T-helper 2 cell treated with Interferon-gamma antibody and Interleukin-4, amounts not matched to agents 100 ng/mL and 5 ng/mL, for 36 hours (primary cell): ENCODE results near the gene ACOX1. TPM values are rescaled to one million over a fixed set of nuclear protein-coding genes. Genes with fewer than 3 reads are reported as not detected.

Source experiments
- intact Hi-C: fragments of 100-400 bp; cut with micrococcal nuclease; formaldehyde crosslinking; loops from one replicate; pipeline ENCODE4 v1.15.1; 2023
- total RNA-seq: library from RNA; stranded (reverse); gene quantifications from 2 replicates; pipeline ENCODE4 v1.2.3, GENCODE V29; 2022

ACOX1 gene
- total RNA-seq, 1 donor from 2014 or later: 29.0 TPM

DNA sequence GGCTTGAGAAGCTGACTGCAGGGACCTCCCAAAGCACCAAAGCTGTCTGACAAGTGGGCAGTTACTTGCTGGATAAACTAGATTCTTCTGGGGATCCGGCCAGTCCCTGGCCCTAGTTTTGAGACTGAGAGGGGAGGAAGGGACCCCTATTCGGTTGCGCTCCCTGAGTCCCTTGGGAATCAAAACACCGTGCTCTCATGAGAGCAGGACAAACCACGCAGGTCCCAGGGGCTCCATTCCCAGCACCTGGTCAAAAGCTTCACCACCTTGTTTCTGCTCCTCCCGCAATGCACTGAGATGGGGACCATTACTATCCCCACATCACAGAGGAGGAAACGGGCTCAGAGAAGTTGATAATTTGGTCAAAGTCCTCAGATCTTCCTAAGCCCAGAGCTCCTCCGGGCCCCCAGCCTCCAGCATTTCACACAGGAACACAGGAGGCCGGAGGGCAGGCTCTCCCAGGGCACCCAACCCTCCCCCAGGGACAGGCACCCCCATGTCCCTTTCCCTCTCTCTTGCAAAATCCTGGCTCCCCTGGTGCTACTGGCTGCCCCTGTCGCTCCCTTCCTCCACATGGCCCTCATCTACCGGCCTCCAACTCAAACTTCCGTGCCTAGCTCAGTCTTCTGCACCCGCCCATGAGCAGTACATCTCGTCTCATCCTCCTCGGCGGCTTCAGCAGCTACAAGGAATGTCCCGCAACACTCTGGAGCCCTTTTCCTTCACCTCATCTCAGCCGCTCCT is 85.5 kb downstream of the ACOX1 start:
- intact Hi-C loops: no loop called here

DNA sequence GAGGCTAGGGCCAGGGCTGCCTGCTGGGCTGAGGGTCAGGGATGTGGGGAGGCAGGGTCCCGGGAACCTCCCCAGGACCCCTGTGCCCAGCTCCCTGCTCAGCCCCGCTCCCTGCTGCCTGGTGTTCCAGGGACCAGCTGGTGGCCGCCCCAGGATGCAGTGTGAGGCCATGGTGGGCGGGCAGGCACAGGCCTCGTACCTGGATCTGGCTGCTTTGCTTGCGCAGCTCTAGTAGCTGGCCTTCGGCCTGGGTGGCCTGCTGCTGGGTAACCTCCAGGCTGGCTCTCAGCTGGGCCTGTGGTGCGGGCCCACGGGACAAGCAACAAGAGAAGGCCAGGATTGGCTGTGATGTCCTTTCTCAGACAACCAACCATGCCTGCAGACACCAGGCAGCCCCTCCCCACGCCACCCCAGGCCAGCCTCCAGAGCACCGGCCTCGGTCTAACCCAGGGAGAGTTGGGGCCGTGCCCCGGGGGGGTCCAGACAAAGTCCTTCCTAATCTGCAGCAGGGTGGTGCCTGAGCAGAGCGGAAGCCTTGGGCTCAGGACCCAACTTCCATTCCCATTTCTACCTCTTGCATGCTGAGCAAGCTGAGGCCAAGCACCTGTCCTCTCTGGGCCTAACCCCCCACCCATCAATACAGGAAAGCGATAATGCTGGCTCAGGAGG is 86.3 kb downstream of the ACOX1 start:
- intact Hi-C loops: no loop called here

DNA sequence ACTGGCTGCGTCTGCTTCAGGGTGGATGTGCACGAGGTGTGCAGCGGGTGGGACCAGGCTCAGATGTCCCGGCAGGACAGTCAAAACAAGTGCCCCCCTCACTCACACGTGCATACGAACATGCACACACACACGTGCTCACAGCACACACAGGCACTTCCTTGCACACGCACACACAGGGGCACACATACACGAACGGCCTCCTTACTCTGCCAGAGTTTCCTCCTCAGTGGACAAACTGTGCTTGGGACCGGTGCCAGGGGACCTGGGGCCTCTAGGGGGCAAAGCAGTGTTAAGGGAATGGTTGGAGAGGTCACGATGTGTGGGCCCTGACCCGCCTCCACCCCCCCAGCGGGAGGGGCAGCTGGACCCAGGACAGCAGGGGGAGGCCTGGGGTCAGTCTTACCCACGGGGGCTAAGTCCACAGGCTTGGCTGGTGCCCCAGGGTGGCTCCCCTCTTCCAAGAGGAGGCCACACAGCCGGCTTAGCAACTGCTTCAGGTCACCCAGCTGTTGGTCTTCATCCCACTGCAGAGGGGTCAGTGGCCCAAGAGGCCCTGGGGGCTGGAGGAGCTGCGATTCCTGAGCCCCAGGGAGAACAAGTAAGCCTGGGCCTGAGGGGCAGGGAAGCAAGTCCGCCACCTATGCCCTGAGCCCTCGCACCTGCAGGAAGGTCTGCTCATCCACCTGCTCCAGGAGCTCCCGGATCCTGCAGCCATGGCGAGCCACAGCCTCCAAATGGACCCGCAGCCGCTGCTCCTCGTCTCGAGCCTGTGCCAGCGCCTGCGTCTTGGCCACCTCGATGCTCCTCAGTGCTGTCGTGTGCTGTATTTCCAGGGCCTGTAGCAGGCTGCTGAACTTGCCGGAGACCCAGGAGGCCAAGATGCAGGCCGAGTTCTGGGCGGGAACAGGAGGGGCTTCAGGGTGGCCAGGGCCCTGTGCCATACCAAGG is 87.1 kb downstream of the ACOX1 start:
- intact Hi-C loops: no loop called here

Other genes starting within 250 kb of the ACOX1 start
- gene GALK1, start 214.0 kb downstream of the ACOX1 start, total RNA-seq: 47.6 and 52.9 TPM in 2 replicates
- gene UNK, start 194.4 kb downstream of the ACOX1 start, total RNA-seq: 29.0 and 29.3 TPM in 2 replicates
- gene UNC13D, start 134.8 kb downstream of the ACOX1 start, total RNA-seq: 206 and 210 TPM in 2 replicates
- gene WBP2, start 123.8 kb downstream of the ACOX1 start, total RNA-seq: 61.9 and 66.3 TPM in 2 replicates
- 19.8 and 22.5 TPM in 2 replicates for gene TRIM47, start 100.6 kb downstream of the ACOX1 start, total RNA-seq
- gene TRIM65, start 82.2 kb downstream of the ACOX1 start, total RNA-seq: 38.3 and 41.1 TPM in 2 replicates
- 96.2 and 110 TPM in 2 replicates for gene MRPL38, start 74.3 kb downstream of the ACOX1 start, total RNA-seq
- 20.4 and 21.4 TPM in 2 replicates for gene FBF1, start 38.1 kb downstream of the ACOX1 start, total RNA-seq
- 16.7 TPM in 2 replicates for gene TEN1, start 74 bp upstream of the ACOX1 start, total RNA-seq
- 6.7 and 9.8 TPM in 2 replicates for gene CDK3, start 21.7 kb upstream of the ACOX1 start, total RNA-seq
- 0.02 and 0.16 TPM in 2 replicates for gene EVPL, start 48.1 kb upstream of the ACOX1 start, total RNA-seq
- 107 and 112 TPM in 2 replicates for gene SRP68, start 93.4 kb upstream of the ACOX1 start, total RNA-seq
- gene GALR2, start 95.6 kb upstream of the ACOX1 start, total RNA-seq: 0.11 and 0.39 TPM in 2 replicates
- gene ZACN, start 100.0 kb upstream of the ACOX1 start, total RNA-seq: 0.18 and 0.43 TPM in 2 replicates
- 132 and 137 TPM in 2 replicates for gene EXOC7, start 124.6 kb upstream of the ACOX1 start, total RNA-seq
- gene FOXJ1, start 162.1 kb upstream of the ACOX1 start, total RNA-seq: 0.20 and 0.27 TPM in 2 replicates